Smooth muscle cell (in vitro differentiated cells): ENCODE data around the gene MCM3AP. TPM values are rescaled to one million over a fixed set of nuclear protein-coding genes. Genes with fewer than 3 reads are reported as not detected.

Experiments used
- DNase-seq: peaks from one replicate; lab custom pipeline; 2025; ENCODE audit not compliant: unreplicated experiment; lab: John Stamatoyannopoulos, UW
- H2AFZ ChIP-seq: fragments of 200-600 bp; sonication (generic); 2 replicates; pipeline ENCODE4 v1.6.0; 2016; ENCODE audit warnings: antibody characterized with exemption, low read depth, mild to moderate bottlenecking
- H3F3A ChIP-seq: fragments of 200-600 bp; sonication (generic); 2 replicates; pipeline ENCODE4 v1.6.0; 2017; ENCODE audit warnings: antibody characterized with exemption, low read depth
- H3K27ac ChIP-seq: fragments of 200-600 bp; sonication (generic); 2 replicates; pipeline ENCODE4 v1.5.1; 2016; ENCODE audit warnings: low read depth, mild to moderate bottlenecking
- H3K27me3 ChIP-seq: fragments of 200-600 bp; sonication (generic); 2 replicates; pipeline ENCODE4 v1.6.1; 2016; ENCODE audit warnings: low read depth, mild to moderate bottlenecking
- H3K36me3 ChIP-seq: fragments of 200-600 bp; sonication (generic); 2 replicates; pipeline ENCODE4 v1.5.1; 2016; ENCODE audit warnings: low read depth
- H3K4me1 ChIP-seq: fragments of 200-600 bp; sonication (generic); 2 replicates; pipeline ENCODE4 v1.5.1; 2016; ENCODE audit warnings: low read depth
- H3K4me2 ChIP-seq: fragments of 200-600 bp; sonication (generic); 2 replicates; pipeline ENCODE4 v1.6.0; 2016; ENCODE audit warnings: mild to moderate bottlenecking
- H3K4me3 ChIP-seq: fragments of 200-600 bp; sonication (generic); 2 replicates; pipeline ENCODE4 v1.5.1; 2016; ENCODE audit warnings: mild to moderate bottlenecking
- H3K79me2 ChIP-seq: fragments of 200-600 bp; sonication (generic); 2 replicates; pipeline ENCODE4 v1.6.0; 2016; ENCODE audit warnings: low read depth, mild to moderate bottlenecking
- H3K9ac ChIP-seq: fragments of 200-600 bp; sonication (generic); 2 replicates; pipeline ENCODE4 v1.6.0; 2016; ENCODE audit warnings: low read depth
- H3K9me3 ChIP-seq: fragments of 200-600 bp; sonication (generic); replicated peaks from 2 replicates; pipeline ENCODE4 v1.5.1; 2016; ENCODE audit warnings: low read depth
- H4K20me1 ChIP-seq: fragments of 200-600 bp; sonication (generic); 2 replicates; pipeline ENCODE4 v1.6.0; 2016; ENCODE audit warnings: low read depth
- CTCF ChIP-seq: fragments of 200-600 bp; sonication (generic); IDR thresholded peaks from 2 replicates; pipeline ENCODE4 v1.5.1; 2017; ENCODE audit warnings: borderline replicate concordance, mild to moderate bottlenecking, antibody characterized with exemption; ENCODE audit not compliant: insufficient read depth, poor library complexity, severe bottlenecking
- WGBS: methylation state at CpG from one replicate; pipeline ENCODE4 v1.1.7; 2016; ENCODE audit warnings: low lambda C conversion rate; 5-methylcytosine and 5-hydroxymethylcytosine counted together
- polyA plus RNA-seq: library from polyadenylated mRNA; unstranded; fragments of >200 nt; fragmentation: Nextera tagmentation; extraction: Ambion mirVana; gene quantifications from 2 replicates; pipeline ENCODE4 v1.2.1, GENCODE V29; 2016
- total RNA-seq: library from RNA; depleted of rRNA; stranded (reverse); fragments of >200 nt; gene quantifications from 2 replicates; pipeline ENCODE4 v1.2.3, GENCODE V29; 2014

Gene MCM3AP
- total and polyA plus RNA-seq, 2 experiments from 2014 or later: 39.2 to 51.5 TPM

- Histone ChIP-seq H3K36me3 (peaks cover 18% of the 10 kb centered on the region), H3K79me2 (peaks cover 17% of the 10 kb centered on the region), H3K27me3 (no peaks in the 10 kb centered on the region), H3K9me3 (no peaks in the 10 kb centered on the region), H2AFZ (no peak overlapping the region), H3F3A (no peaks in the 10 kb centered on the region), H4K20me1 (peaks cover 13% of the 10 kb centered on the region), H3K27ac (no peak overlapping the region), H3K4me2 (no peak overlapping the region), H3K9ac (no peak overlapping the region), H3K4me3 (no peak overlapping the region), H3K4me1 (no peaks in the 10 kb centered on the region)
- 98% methylated on average over 11 of the region's 11 CpGs for WGBS
- TF ChIP-seq CTCF: no peak
- DNase-seq: no peak
Measured at GRCh38 chr21:46274797-46275390, 10.5 kb downstream of the MCM3AP start.

GRCh38 chr21:46273341-46273740 lies 12.1 kb downstream of the MCM3AP start:
- no peaks in the 10 kb centered on the region for H3K4me1 ChIP-seq
- no peak overlapping the region for H2AFZ ChIP-seq
- 98% methylated on average over 14 of the region's 14 CpGs for WGBS
- no peak overlapping the region for H3K9ac ChIP-seq
- H4K20me1 ChIP-seq: peaks cover 18% of the 10 kb centered on the region
- no peaks in the 10 kb centered on the region for H3F3A ChIP-seq
- no peak for DNase-seq
- H3K79me2 ChIP-seq: peaks cover 12% of the 10 kb centered on the region
- no peak overlapping the region for H3K4me3 ChIP-seq
- H3K9me3 ChIP-seq: no peaks in the 10 kb centered on the region
- H3K27ac ChIP-seq: no peak overlapping the region
- peaks cover 22% of the 10 kb centered on the region for H3K36me3 ChIP-seq
- no peak overlapping the region for H3K4me2 ChIP-seq
- H3K27me3 ChIP-seq: no peaks in the 10 kb centered on the region
- TF ChIP-seq CTCF: no peak

- H3K4me2 ChIP-seq: no peak overlapping the region
- WGBS: 97% methylated on average over 10 of the region's 10 CpGs
- DNase-seq: no peak
Measured at GRCh38 chr21:46269466-46269865, 15.9 kb downstream of the MCM3AP start.

More at GRCh38 chr21:46269466-46269865, 15.9 kb downstream of the MCM3AP start:
- H3F3A ChIP-seq: no peaks in the 10 kb centered on the region
- no peak overlapping the region for H3K27ac ChIP-seq
- H4K20me1 ChIP-seq: peaks cover 35% of the 10 kb centered on the region
- H3K4me3 ChIP-seq: no peak overlapping the region
- TF ChIP-seq CTCF: no peak
- no peak overlapping the region for H3K9ac ChIP-seq
- no peaks in the 10 kb centered on the region for H3K79me2 ChIP-seq
- H3K9me3 ChIP-seq: no peaks in the 10 kb centered on the region
- H2AFZ ChIP-seq: no peak overlapping the region
- H3K36me3 ChIP-seq: peaks cover 9% of the 10 kb centered on the region
- H3K27me3 ChIP-seq: no peaks in the 10 kb centered on the region
- H3K4me1 ChIP-seq: no peaks in the 10 kb centered on the region
